ENCODE results near the gene ST7.

The ST7 gene

DNA sequence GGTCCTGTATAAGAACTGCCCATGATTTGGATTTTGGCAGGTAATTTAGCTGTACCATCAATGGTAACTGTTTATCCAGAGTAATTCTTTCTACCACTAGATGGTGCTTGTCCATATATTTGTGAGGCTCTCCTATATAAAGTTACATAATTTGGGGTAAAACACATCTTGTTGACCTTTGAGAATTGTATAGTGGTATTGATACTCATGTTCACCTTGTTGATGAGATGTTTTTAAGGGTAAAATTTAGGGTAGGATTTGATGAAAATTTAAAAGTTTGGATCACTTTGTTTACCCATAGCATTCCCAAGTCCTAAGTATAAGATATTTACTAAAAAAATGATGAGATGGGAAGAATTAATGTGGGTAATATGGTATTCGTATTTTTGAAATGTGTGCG lies 31.6 kb downstream of the ST7 start:
- no peaks in the 10 kb centered on the region for H3K4me1 Mint-ChIP-seq
- no peaks in the 10 kb centered on the region for H3K27me3 Mint-ChIP-seq (ENCODE audit: low read depth)
- H3K4me3 Mint-ChIP-seq: no peak overlapping the region
- H3K36me3 Mint-ChIP-seq (ENCODE audit: low read depth): no peaks in the 10 kb centered on the region
- TF ChIP-seq, protein P1, sequence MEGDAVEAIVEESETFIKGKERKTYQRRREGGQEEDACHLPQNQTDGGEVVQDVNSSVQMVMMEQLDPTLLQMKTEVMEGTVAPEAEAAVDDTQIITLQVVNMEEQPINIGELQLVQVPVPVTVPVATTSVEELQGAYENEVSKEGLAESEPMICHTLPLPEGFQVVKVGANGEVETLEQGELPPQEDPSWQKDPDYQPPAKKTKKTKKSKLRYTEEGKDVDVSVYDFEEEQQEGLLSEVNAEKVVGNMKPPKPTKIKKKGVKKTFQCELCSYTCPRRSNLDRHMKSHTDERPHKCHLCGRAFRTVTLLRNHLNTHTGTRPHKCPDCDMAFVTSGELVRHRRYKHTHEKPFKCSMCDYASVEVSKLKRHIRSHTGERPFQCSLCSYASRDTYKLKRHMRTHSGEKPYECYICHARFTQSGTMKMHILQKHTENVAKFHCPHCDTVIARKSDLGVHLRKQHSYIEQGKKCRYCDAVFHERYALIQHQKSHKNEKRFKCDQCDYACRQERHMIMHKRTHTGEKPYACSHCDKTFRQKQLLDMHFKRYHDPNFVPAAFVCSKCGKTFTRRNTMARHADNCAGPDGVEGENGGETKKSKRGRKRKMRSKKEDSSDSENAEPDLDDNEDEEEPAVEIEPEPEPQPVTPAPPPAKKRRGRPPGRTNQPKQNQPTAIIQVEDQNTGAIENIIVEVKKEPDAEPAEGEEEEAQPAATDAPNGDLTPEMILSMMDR (IDR thresholded peaks at IDR 0.05; ENCODE audit: unreplicated experiment in 3 of 3): peak; percentile 57 to 73 (median 60)
- H3K9me3 Mint-ChIP-seq: no peaks in the 10 kb centered on the region
- H3K27ac Mint-ChIP-seq: no peak overlapping the region

DNA sequence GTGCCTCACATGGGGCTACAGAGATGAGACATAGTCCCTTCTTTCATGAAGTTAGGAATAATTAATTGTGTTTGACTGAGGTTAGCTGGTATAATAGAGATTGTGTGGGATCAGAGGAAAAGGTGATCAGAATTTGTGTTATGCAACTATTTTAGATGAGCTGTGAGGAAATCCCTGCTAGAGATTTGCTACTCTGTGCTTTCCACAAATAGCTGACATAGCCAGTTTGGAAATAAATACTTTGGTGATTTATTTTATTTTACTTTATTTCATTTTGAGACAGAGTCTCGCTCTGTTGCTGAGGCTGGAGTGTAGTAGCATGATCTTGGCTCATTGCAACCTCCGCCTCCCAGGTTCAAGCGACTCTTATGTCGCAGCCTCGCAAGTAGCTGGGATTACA lies 32.3 kb downstream of the ST7 start:
- no peak overlapping the region for H3K4me3 Mint-ChIP-seq
- no peaks in the 10 kb centered on the region for H3K9me3 Mint-ChIP-seq
- no peaks in the 10 kb centered on the region for H3K36me3 Mint-ChIP-seq (ENCODE audit: low read depth)
- no peak overlapping the region for H3K27ac Mint-ChIP-seq
- H3K4me1 Mint-ChIP-seq: no peaks in the 10 kb centered on the region
- H3K27me3 Mint-ChIP-seq (ENCODE audit: low read depth): no peaks in the 10 kb centered on the region
- TF ChIP-seq, protein P1 (IDR thresholded peaks at IDR 0.05; ENCODE audit: unreplicated experiment in 3 of 3): no peak

DNA sequence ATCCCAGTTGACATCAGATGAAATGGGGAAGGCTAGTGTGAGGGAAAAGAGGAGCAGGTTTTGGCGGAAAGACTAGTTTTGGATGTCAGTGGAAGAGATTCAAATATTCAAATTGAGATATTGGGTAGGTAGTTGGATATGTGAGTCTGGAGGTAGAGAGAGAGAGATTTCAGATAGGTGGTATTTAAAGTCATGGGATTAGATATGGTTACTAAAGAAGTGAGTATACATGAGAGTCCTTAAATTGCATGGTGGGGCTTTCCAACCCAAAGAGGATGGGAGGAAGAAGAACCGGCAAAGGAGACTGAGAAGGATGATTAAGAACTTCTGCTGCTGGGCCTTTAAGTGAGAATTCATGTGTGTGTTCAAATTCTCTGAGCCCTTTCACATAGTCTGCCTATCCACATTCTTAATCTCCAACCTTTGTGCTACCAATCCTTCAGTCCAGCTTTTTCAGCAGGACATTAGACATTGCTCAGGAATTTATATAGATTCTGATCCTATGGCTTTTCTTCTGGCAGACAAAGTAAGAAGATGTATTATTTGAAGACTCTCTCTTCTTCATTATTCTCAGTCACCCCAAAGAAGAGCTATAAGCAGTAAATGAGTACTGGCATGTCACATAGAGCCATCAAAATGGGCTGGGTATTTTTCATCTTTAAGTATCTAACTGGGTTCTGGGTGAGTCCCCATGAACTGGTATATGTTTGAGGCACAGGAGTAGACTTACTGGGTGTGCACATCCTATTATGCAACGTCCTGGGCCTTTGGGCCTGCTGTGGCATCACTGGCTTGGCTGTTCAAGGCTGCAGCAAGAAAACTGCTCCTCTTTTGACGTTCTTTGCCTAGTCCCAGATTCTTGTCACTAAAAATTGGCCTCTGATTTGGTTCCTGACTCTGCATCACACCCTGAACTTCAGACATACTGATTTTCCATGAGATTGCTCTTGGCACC lies 33.6 kb downstream of the ST7 start:
- Mint-ChIP-seq H3K27ac (no peak overlapping the region), H3K4me3 (no peak overlapping the region), H3K4me1 (no peaks in the 10 kb centered on the region), H3K36me3 (ENCODE audit: low read depth) (peaks cover 4% of the 10 kb centered on the region), H3K27me3 (ENCODE audit: low read depth) (no peaks in the 10 kb centered on the region), H3K9me3 (peaks cover 3% of the 10 kb centered on the region)
- TF ChIP-seq, protein P1 (IDR thresholded peaks at IDR 0.05; ENCODE audit: unreplicated experiment in 3 of 3): no peak

DNA sequence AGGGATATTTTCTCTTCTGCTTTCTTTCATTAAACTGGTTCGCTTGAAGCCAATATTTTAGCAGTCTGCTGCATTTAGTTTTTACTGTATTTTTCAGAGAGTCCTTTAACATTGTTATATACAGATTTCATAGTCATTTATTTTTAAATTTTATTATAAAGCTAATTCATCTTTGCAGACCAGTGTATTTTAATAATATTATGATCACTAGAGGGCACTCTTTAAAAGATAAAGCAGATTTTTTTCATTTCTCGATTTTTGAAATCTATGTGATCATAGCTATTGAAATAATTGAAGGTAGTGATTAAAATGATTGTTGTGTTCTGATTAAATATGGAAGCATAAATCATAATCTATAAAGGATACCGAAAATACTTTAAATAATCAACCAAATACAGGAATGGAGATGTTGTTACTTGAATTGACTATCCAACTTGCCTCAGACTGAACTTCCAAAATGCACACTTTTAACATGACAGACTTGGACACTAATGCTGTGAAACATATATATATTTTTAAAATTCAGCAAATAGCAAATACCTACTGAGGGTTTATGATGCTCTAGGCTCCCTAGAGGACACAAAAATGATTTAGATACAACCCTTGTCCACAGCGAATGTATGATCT lies 35.2 kb downstream of the ST7 start:
- Mint-ChIP-seq H3K27me3 (ENCODE audit: low read depth) (no peaks in the 10 kb centered on the region), H3K36me3 (ENCODE audit: low read depth) (peaks cover 10% of the 10 kb centered on the region), H3K4me3 (no peak overlapping the region), H3K4me1 (no peaks in the 10 kb centered on the region), H3K27ac (no peak overlapping the region), H3K9me3 (peaks cover 8% of the 10 kb centered on the region)
- TF ChIP-seq, protein P1 (IDR thresholded peaks at IDR 0.05; ENCODE audit: unreplicated experiment in 3 of 3): peak; percentile 41 to 64 (median 48)

DNA sequence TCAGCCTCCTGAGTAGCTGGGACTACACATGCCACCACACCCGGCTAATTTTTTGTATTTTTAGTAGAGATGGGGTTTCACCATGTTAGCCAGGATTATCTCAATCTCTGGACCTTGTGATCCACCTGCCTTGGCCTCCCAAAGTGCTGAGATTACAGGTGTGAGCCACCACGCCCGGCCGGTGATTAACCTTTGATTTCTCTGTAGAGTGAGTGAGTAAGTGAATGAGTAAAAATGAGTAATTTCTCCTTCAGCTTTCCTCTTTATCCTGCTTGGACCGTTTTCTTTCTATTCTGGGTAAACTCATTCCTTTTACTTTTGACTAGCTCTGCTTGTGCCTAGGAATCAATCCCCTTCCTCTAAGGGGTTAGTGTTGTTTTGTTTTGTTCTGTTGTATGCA lies 36.8 kb downstream of the ST7 start:
- H3K27me3 Mint-ChIP-seq (ENCODE audit: low read depth): no peaks in the 10 kb centered on the region
- TF ChIP-seq, protein P1 (IDR thresholded peaks at IDR 0.05; ENCODE audit: unreplicated experiment in 3 of 3): no peak
- H3K9me3 Mint-ChIP-seq: peaks cover 8% of the 10 kb centered on the region
- no peak overlapping the region for H3K4me3 Mint-ChIP-seq
- H3K4me1 Mint-ChIP-seq: no peaks in the 10 kb centered on the region
- H3K36me3 Mint-ChIP-seq (ENCODE audit: low read depth): peaks cover 14% of the 10 kb centered on the region
- peak overlapping the region in 1 of 3 experiments; percentile 36 for H3K27ac Mint-ChIP-seq

All from nephron (organoid).